T-helper 2 cell treated with Interferon-gamma antibody and Interleukin-4, amounts not matched to agents 100 ng/mL and 5 ng/mL, for 36 hours (primary cell): Measurements from ENCODE around the gene CLSTN2. TPM values are rescaled to one million over a fixed set of nuclear protein-coding genes. Genes with fewer than 3 reads are reported as not detected.

Source experiments
- intact Hi-C: fragments of 100-400 bp; cut with micrococcal nuclease; formaldehyde crosslinking; loops from one replicate; pipeline ENCODE4 v1.15.1; 2023
- total RNA-seq: library from RNA; stranded (reverse); gene quantifications from 2 replicates; pipeline ENCODE4 v1.2.3, GENCODE V29; 2022

Gene CLSTN2
- total RNA-seq, 1 donor from 2014 or later = not detected

DNA sequence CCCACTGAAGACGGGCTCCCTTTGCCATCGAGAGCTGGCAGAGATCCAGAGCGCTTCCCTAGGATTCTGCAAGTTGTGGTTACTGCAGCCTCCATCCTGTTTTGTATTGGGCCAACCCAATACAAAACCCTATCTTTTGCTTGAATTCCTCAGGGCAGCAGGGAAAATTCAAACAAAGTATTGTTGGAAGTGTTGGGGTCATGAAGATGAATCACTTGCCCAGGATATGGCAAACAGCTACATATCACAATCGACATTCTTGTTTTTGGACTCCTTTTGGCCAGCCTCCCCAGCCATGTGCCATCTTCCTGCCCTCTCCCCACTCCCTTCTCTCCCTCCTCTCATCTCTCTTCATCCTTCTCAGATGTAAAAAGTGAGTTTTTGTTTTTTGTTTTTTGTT lies 642.9 kb downstream of the CLSTN2 start:
- intact Hi-C loops = no loop called here

DNA sequence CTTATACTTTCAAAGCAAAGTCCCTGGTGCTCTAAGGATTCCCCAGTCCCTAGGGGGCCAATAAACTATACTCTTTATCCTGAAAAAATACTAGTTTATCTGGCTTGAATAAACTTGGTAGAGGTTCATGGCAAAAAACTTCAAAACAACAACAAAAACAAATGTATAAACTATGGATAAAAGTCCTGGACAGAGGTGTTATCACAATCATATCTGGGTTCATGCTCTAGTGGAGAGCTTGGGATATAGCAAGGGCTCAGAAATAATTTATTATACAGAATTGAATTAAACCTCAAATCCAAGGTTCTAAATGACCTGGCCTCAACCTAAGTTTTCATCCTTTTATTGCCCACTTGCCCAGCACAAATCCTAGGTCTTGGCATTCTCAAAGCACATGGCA lies 644.3 kb downstream of the CLSTN2 start:
- intact Hi-C loops = no loop called here

DNA sequence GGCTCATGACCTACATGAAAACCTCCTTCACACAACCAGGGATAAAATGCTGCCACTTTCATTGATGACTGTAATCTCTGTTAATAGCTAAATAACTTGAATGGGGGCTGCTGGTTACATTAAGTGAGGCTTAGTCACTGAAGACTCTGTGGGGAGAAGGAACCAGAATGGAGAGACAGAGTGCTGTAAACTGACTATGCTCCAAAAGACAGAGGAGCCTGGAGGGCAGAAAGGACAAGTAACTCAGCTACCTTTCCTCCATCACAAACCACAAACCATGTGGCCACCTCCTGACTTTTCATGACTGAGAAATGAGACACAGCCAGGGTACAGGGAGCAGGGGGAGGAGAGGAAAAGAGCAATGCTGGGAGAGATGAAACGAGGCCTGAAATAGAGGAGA lies 645.8 kb downstream of the CLSTN2 start:
- intact Hi-C loops = no loop called here

DNA sequence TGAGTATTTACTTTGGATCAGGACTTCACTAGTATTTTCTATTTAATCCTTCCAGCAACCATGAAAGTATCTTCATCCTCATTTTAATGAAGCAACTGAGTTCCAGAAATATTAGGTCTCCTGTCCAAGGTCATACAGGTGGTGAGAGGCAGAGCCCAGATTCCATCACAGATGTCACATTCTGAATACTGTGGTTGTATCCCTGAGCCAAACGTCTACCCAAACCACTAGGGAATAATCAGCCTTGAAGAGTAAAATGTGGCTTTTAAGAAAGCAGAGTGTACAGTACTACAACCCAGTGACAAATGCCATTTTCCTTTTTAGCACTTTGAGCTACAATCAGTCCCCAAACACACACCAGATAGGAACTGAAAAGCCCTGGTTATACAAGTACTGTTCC lies 649.6 kb downstream of the CLSTN2 start:
- intact Hi-C loops = no loop called here

DNA sequence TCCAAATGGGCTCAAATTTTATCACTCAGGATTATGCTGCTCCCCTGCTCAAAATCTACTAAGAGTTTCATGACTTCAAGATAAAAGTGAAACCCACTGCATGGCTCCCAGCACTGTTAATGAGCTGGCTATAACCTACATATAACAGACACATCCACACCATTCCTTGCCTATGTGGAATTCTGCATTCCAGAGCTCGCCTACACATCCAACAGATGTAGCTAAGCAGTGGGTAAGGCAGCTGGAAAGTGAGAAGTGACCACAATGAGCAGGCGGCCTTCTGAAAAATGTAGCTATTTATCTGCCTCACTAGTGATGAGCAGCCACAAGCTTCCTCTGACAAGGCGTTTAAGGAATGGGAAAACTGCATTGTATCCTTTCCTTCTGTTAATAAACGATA lies 650.8 kb downstream of the CLSTN2 start:
- intact Hi-C loops = no loop called here

DNA sequence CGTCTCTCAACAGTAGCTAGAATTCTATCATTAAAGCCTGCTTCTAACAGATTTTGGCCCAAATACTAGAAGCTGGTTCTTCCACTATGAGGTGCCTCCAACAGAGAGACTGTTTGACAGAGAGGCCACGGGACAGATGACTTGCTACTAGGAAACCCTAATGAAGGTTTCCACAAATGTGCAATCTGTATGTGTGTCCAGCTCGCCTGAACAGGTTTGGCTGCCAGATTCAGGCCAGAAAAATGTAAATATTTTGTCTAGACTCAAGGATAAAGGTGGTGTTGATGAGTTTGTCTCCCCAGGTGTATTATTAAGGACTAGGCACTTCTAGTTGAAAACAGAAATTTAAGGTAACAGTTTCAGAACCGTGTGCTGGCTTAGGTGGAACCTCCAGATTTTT lies 651.3 kb downstream of the CLSTN2 start:
- intact Hi-C loops = no loop called here

DNA sequence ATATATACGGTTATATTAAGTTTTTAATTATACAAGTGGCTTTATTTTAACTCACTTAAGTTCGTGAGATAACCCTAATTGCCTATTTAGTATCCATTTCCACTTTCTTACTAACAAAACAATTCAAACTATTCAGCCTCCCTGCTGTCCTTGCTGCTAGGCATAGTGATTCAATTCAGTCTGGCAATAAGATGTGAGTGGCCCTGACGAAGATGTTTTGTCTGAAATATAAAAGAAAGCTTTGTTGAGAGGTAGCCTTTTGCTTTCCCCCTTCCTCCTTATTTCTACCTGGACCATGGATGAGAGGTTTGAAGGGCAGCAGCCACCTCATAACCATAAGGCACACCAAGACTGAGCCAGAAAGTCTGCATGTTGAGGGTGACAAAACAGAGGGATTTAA lies 653.6 kb downstream of the CLSTN2 start:
- intact Hi-C loops = no loop called here

DNA sequence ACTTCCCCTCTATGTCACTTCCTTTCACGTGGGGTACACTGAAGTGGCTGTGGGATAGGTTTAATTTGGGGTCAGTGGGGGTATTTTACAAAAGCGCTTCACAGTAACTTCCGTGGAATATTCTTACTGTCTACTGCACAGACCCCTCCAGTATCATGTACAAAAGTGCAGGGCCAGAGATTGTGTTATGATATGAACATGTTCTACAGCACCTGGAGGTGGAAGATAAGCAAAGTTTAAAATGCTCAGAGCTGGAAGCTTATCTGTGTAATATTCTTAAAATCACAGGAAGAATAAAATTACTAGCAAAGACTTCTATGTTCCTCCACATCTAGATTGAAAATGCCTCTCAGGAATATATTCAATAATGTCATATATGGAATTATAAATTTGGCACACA lies 658.8 kb downstream of the CLSTN2 start:
- intact Hi-C loops = no loop called here

DNA sequence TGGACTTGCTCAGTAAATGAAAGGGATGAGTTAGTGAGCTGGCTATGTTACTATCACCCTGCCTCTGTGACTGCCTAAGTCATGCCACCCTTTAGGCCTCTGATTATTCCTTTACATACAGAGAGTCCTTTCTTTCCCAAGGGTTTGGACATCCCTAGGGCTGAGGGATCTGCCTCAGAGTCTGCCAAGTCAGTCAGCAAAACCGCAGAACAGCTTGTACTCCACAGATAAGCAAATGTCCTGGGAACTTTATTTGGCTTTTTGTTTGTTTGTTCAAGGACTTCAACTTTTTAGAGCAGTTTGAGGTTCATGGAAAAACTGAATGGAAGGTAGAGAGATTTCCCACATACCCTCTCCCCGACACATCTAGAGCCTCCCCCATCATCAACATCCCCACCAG lies 660.3 kb downstream of the CLSTN2 start:
- intact Hi-C loops = no loop called here

DNA sequence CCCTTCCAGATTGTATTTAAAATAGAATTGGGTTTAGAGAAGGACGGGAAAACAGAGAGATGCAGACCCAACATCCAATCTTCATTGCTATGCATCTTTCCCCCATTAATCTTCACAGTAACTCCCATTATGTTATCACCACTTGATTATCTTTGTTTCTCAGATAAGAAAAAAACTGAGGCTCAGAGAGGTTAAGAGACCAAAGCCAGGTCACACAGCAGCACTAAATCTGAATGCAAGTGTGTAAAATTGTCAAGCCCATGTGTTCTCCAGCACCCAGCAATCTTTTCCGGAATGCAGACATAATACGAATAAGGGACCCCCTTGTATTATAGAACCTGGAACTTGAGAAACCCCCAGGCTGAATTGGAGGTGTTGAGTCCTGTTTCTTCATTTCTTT lies 662.4 kb downstream of the CLSTN2 start:
- intact Hi-C loops = no loop called here

DNA sequence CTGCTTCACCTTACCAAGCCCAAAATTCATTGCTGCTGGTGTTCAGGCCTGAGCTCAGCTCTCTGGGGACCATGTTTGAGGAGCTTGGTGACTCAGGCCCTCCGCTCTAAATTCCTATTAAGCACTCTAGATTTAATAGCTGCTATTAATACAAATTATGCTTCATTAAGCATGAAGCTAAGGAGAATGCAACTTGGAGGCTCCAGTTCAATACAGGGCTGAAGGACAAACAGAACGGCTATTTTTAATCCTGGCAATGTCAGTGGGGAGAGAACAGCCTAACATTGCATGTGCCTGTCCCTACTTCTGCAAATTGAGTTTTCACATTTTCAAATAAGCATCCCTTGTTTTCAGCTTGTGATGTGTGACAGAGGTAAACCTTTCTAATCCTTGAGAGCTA lies 662.8 kb downstream of the CLSTN2 start:
- intact Hi-C loops = no loop called here

DNA sequence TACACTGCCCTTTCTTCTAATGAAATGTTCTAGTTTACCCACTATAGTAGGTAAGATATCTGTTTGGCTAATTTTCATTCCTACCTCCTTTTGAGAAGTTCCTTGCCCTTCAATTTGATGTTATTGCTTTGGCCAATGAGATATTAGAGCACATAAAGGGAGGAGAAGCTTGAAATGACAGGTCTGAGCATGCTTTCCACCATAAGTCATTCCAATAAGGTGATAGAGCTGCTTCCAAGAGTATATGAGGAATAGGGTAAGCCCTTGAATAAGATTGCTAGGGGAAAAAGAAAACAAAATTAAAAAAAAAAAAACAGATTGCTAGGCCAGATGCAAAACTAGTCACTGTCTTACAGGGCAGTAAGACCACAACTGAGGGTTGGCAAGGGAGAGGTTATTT lies 664.0 kb downstream of the CLSTN2 start:
- intact Hi-C loops = no loop called here

DNA sequence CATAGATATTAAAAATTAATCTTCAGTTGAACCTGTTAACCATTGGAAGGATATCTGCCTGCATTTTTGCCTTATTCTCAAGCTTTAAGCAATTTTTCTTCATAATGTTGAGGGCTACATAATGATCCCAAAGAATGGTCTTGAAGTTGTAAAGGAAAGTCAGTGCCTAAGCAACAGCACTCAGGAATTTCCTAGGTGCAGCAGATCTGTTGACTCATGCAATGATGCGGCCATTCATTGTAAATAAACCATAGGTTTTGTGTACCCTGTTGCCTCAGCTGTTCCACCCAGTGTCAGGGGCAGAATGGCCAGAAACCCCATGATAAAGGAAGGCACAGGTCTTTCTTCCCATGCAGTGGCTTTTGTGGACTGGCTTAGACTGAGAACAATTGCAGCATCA lies 664.5 kb downstream of the CLSTN2 start:
- intact Hi-C loops = no loop called here

DNA sequence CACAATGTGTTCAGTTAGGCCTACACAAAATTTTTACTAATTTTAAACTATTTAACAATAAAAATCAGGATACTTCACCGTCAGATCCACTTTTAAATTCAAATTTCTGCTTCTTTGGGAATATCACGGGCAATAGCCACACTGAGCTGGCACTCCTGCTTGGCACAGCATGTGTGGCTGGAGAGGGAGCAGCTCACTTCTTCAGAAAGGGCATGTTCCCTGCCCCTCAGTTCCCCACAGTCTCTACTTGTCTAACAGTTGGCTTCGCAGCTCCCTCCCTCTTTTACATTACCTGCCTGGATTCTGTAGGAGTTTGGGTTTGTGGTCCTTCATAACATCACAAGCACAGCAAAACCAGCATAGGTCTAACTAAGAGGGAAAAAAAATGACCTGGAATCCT lies 666.9 kb downstream of the CLSTN2 start:
- intact Hi-C loops = no loop called here

DNA sequence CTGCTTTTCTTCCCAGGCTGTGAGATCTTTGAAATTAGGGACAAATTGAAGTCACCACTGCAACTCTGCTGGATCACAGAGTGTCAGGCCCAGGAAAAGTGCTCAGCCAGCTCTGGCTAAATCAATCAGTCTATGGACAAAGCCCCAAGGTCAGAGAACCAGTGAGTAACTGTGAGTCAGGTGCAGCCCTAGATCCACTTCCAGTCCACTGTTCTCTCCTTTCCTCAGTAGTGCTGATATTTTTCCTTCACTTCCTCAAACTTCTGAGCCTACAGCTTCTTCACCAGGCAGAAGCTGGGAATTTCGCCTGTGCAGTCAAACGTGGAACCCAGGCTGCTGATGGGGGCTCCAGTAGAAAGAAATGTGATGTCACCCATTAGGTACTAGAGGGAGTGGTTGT lies 667.8 kb downstream of the CLSTN2 start:
- intact Hi-C loops = no loop called here

DNA sequence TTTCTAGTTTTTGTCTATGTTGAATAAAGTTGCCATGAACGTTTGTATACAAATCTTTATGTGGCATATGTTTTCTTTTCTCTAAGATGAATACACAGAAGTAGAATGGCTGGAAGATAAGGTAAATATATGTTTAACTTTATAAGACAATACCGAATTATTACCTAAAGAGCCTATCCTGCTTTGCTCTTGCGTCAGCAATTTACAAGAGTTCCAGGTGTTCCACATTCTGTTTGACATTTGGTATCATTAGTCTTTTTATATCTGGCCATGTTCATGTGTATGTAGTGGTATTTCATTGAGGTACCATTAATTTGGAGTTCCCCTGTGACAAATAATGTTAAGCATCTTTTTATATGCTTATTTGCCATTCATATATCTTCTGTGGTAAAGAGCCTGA lies 668.8 kb downstream of the CLSTN2 start:
- intact Hi-C loops = no loop called here

DNA sequence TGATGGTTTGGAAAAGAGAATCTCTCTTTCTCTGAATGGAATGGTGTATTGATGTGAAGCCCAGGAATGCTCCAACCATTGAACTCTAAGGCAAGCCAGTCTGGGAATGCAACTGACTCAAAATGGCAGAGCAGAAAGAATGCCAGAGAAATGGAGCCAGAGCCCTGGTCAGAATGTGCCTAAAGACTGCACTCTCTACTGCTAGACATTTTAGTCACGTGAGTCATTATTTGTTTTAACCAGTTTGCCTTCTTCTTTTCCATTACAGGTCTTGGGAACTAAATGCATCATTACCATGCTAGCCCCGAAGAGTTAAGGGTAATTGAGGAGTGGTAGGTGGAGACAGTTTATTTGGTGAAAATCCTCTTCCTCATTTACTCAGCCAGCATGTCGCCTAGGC lies 675.6 kb downstream of the CLSTN2 start:
- intact Hi-C loops = no loop called here

DNA sequence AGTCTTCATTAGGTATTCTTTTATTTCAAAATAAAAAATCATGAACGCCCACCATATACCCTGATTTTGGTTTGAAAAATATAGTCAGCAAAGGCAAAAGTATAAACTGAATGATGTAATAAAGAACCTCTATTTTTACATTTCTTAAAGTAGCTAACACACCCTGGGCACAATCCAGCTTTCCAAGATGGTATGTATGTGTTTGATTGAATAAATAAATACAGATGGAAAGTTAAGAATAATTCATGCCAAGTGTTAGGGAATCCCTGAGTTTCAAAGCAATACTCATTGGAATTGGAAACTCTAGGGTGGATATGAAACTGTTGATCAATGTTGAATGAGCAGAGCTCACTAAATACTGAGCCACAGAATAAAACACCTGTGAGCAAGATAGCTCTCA lies 679.0 kb downstream of the CLSTN2 start:
- intact Hi-C loops = no loop called here

DNA sequence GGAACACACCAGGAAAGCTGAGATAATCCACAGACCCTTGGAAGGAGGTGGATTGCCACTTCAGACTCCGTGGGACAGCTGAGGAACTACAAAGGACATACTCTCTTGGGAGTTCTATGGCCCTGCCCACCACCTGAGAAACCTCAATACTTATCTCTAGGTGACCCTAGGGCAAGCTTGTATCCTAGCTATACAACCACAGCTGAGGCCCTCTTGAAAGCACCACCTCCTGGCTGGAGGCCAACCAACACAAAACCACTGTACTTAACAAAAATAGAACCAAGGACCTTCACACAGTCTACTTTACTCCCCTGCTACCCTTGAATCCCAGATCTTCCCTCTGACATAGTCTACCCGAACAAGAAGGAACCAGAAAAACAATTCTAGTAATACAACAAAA lies 682.1 kb downstream of the CLSTN2 start:
- intact Hi-C loops = no loop called here

DNA sequence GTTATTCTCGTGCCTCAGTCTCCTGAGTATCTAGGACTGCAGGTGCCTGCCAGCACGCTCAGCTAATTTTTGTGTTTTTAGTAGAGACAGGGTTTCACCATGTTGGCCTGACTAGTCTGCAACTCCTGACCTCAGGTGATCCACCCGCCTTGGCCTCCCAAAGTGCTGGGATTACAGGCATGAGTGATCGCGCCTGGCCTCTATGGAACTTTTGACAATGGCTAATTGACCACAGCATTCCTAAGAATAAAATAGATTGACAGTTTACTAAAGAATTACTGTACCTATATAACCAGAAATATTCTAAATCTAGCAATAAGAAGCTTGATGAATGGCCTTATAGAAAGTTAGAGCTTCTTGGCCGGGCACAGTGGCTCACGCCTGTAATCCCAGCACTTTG lies 691.9 kb downstream of the CLSTN2 start:
- intact Hi-C loops = no loop called here
